Measurements from ENCODE around the gene RIOK3.
A peak's percentile ranks its signal among the peaks of the same experiment; 100 is the strongest.
"Not testable (repeated sequence)": the region's sequence is repeated elsewhere in the genome, so short reads cannot be mapped to it uniquely, and the experiment has no call there.

The RIOK3 gene

GRCh38 chr18:23451011-23451410 lies 2.1 kb upstream of the RIOK3 start:
- no peak for DNase-seq (ENCODE audit: low spot score)

DNA sequence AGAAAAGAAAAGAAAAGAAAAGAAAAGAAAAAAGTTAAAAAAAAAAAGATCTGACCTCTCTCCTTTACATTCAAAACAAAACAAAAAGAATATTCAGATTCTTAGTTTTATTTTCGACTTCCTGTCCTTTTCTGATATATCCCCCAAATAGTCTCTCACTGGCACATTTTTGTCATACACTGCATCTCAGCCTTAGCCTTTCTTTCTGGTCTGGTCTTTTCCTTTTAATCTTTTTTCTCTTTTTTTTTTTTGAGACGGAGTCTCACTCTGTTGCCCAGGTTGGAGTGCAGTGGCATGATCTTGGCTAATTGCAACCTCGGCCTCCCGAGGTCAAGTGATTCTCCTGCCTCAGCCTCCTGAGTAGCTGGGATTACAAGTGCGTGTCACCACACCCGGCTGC lies 1.6 kb upstream of the RIOK3 start:
- DNase-seq (ENCODE audit: low spot score), result no peak

- no peak for DNase-seq (ENCODE audit: low spot score)
Measured at GRCh38 chr18:23452347-23452727, 750 bp upstream of the RIOK3 start.

GRCh38 chr18:23453680-23454058 lies 582 bp downstream of the RIOK3 start:
- peak; percentile 31 for DNase-seq (ENCODE audit: low spot score)

GRCh38 chr18:23456835-23457234 lies 3.7 kb downstream of the RIOK3 start:
- DNase-seq (ENCODE audit: low spot score), result no peak

DNA sequence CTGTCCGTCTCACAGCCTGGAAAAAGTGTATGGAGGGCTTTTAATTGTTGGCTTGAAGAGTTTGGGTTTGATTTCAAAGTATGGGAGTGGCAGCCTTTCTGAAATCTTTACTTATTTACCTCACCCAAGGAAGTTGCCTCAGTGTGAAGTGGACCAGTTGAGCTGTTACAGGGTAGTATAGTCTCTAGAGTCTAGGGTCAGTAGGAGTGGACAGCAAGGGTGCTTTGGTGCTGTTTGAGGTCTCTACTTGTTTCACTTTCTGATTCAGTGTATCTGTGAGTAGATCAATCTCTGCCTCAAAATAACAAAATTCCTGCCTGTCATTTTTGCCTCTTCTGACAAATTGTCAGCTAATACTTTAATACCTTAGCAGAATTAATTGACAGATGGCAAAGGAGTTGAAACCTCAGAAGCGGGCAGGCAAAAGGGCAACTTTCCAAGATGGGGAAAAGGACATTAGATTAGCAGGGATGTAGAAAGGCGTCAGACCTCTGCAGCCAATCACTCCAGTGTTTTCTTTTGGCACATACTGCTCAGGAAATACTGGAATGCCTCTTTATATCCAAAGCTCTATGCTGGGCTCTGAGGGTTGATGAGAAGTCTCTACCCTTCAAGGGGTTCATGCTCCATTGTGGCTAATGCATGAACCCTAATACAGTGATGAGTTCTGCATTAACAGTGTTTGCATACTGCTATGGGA lies 5.9 kb downstream of the RIOK3 start:
- DNase-seq (ENCODE audit: low spot score), result no peak

GRCh38 chr18:23459530-23459921 lies 6.4 kb downstream of the RIOK3 start:
- DNase-seq (ENCODE audit: low spot score), result no peak

DNA sequence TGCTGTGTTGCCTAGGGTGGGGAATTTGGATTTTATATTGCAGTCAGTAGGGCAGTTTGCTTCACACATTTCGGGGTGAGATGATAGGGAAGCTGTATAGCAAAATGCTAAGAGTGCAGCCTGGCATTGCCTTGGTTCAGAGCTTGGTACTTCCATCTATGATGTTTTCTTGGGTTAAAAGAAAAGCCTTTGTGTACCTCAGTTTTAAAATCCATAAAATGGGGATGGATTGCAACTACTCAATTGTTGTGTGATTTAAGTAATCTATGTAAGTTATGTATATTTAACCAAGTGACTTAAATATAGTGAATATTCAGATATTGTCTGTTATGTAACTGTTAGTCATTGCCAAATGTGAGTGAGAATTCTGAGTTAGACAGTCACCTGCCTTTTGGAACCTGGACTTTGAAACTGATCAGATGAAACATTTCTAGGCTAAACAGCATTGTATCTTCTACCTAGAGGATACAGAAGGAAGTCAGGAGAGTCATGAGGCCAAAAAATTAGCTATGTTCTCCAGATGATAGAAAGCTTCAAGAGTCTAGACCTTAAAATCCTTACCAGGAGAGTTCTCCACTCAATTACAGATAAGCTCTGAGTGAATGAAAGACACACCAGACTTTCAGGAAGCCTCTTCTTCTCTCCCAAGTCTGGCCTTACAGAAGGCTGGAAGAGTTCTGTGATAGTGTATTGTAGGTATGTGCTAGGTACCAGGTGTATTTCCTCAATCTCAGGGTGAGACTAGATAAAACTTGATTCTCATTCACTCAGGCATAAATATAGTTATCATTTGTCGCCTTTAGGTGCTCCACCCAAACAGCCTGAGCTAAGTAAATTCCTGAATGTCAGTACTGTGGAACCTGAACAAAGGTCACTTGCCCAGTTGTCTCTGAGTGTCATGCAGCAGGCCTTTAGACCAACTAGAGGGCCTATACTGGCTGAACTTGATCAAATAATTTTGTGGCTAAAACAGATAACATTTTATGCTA lies 7.5 kb downstream of the RIOK3 start:
- DNase-seq (ENCODE audit: low spot score), result no peak

GRCh38 chr18:23462876-23463275 lies 9.8 kb downstream of the RIOK3 start:
- no peak for DNase-seq (ENCODE audit: low spot score)

GRCh38 chr18:23468753-23469459 lies 15.8 kb downstream of the RIOK3 start:
- no peak for DNase-seq (ENCODE audit: low spot score)

DNA sequence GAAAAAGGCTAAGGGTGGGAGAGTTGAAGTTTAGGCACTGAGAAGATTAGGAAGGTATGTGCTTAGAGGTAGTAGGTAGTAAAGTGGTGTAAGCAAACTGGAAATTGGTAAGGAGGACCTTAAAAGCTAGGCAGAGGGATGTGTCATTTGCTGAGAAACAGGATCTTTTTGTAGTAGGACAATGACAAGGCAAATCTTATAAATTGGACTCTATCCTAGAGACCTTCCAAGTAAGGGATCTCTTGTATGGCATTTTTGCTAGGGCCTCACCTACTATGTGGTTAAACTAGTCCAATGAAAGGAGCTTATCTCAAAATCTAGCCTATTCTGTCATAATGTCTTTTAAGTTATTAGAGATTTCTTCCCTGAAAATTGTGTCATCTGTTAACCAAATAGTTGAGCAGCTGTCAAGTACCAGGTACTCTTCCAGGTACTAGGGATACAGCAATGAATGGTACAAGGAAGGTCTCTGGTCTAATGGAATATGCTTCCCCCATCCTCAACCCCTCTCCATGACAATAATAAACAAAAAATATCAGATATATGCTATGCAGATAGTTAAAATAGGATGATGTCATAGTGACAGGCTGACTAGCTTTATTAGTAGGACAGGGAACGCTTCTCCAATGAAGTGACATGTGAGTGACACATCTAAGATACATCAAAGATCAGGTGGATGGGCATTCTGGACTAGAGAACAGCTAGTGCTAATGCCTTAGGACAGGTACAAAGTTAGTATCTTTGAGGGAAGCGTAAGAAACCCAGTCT lies 17.7 kb downstream of the RIOK3 start:
- DNase-seq (ENCODE audit: low spot score), result no peak

DNA sequence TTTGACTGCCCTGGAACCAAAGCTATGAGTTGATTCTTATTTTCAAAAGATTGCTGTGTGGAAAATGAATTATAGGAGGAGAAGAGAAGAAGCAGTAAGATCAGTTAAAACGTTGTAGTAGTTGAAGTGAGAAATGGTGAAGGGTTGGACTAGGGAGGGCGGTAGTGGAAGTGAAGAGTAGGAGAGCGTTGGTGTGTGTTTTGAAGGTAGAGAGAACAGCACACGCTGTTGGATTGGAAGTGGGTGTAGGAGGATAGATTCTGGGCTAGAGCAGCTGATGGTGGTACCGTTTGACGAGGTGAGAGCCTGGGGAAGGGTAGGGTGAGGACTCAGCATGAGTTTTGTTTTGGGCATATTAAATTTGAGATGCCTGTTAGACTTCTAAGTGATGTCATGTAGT lies 18.4 kb downstream of the RIOK3 start:
- no peak for DNase-seq (ENCODE audit: low spot score)

- no peak for DNase-seq (ENCODE audit: low spot score)
Measured at GRCh38 chr18:23479829-23480505, 26.9 kb downstream of the RIOK3 start.

DNA sequence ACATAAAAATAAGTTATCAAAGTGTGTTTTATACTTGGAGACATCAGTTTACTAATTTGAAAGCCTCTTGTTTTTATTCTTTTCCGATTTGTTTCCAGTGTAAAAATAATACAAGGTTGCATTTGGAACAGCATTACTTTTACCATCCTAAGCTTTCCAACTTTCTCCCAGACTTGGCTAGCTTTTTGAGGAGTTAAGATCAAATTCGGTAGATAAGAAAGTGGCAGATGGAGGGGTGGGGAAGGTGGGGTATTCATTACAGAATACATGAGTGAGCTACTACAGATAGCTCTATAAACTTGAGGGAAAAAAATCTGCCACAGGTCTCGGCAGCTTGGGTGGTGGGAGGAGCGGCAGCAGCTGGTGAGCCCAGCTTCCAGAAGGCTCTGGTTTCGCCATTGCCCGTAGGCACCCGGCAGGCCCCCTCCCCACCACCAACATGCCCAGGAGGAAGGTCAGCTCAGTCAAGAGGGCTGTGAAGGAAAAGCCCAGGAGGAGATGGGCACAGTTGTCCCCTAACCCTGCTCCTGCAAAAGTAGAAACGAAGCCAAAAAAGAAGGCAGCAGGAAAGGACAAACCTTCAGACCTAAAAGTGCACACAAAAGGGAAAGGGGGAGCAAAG lies 31.6 kb downstream of the RIOK3 start:
- DNase-seq (ENCODE audit: low spot score), result no peak

DNA sequence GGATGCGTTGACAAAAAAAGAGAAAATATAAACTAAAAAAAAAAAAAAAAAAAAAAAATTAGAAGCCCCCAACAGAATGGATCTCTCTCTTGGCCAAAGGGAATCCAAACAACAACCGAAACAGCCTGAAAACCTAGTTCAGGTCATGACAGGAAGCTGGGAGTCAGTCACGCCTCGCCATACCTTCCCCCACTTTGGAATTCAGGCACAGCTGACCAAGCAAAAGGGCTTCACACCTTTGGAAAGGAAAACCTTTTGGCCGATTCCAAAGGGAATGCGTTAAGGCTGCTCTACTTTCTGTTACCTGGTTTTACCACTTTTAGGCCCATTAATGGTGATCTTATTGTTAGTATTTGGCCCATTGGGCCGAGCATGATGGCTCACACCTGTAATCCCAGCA lies 32.3 kb downstream of the RIOK3 start:
- DNase-seq (ENCODE audit: low spot score), result no peak

GRCh38 chr18:23487738-23488570 lies 34.9 kb downstream of the RIOK3 start:
- DNase-seq (ENCODE audit: low spot score), result no peak

DNA sequence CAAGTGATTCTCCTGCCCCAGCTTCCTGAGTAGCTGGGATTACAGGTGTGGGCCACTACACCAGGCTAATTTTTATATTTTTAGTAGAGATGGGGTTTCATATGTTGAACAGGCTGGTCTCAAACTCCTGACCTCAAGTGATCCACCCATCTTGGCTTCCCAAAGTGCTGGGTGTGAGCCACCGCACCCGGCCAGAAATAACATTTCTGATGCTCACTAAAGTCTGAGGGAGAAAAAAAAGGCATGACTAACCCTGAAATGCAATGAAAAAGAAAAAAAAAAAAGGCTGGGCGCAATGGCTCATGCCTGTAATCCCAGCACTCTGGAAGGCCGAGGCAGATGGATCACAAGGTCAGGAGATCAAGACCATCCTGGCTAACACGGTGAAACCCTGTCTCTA lies 36.5 kb downstream of the RIOK3 start:
- DNase-seq (ENCODE audit: low spot score), result not testable (repeated sequence)

- no peak for DNase-seq (ENCODE audit: low spot score)
Measured at GRCh38 chr18:23493654-23494053, 40.6 kb downstream of the RIOK3 start.

DNA sequence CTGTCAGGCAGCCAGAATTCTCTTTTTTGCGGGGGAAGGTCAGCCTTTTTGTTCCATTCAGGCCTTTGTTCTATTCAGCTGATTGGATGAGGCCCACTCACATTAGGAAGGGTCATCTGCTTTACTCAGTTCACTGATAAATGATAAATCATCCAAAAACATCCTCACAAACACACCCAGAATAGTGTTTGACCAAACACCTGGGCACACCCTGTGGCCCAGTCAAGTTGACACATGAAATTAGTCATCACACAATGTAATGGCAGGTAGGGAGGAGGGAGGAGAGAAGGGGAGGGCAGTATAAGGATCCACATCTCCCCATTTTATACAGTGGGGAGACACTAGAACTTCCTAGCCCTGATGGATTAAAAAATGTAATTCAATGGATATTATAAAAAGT lies 41.9 kb downstream of the RIOK3 start:
- no peak for DNase-seq (ENCODE audit: low spot score)

All from AG08395 (cell line).